GM12892 (cell line): ENCODE measurements around the gene ATP5F1D.

Source experiments
- POLR2A ChIP-seq: IDR thresholded peaks from 2 replicates; pipeline ENCODE4 v1.6.1; 2011; ENCODE audit warnings: low read depth, low read length, control low read depth
- POLR2AphosphoS5 ChIP-seq: IDR thresholded peaks from 2 replicates; pipeline ENCODE4 v1.6.1; 2011; ENCODE audit warnings: low read depth, low read length, control low read depth
- TAF1 ChIP-seq: IDR thresholded peaks from 2 replicates; pipeline ENCODE4 v1.6.1; 2011; ENCODE audit warnings: low read depth, mild to moderate bottlenecking, control low read depth, low read length, borderline replicate concordance

GRCh38 chr19:1274081-1274851 is 32.7 kb downstream of the ATP5F1D start:
- peak; percentile 24; the same call in 1 of the 2 replicates for TF ChIP-seq POLR2AphosphoS5
- TF ChIP-seq POLR2A: peak; percentile 57
- no peak for TF ChIP-seq TAF1
